A673 (cell line): ENCODE results near the gene SDHA.
"Not testable (repeated sequence)": the region's sequence is repeated elsewhere in the genome, so short reads cannot be mapped to it uniquely, and the experiment has no call there.

Source experiments
- EZH2 ChIP-seq: fragments of 200-600 bp; sonication (generic); IDR thresholded peaks from 2 replicates; pipeline ENCODE4 v1.6.1; 2017; ENCODE audit warnings: borderline replicate concordance, low read depth, mild to moderate bottlenecking, mixed read lengths, antibody characterized with exemption, low read length; ENCODE audit not compliant: poor library complexity, severe bottlenecking
- TF ChIP-seq, protein P1 (sequence below): fragments of 300-800, 200-600 bp; sonication (generic); conservative IDR thresholded peaks from 2 replicates; pipeline ENCODE4 v1.5.1; 2017; ENCODE audit warnings: low read depth, mild to moderate bottlenecking, antibody characterized with exemption, low read length, moderate library complexity, mixed read lengths

DNA sequence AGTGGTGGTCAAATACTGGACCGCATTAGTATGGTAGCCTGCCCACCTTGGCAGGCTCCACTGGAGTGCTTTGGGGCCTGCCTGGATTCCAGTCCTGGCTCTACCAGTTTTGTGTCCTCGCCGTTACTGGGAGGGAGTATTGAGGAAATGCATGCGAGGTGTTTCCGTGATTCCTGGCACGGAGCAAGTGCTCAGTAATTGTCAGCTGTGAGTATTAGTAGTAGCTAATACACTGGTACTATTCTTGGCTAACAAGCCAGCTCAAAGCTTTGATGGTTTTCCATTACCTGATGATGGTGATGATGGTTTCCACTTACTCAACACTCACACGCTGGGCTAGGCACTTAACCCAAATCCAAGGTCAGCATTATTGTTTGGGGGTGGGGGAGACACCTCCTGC lies 56.2 kb downstream of the SDHA start:
- not testable (repeated sequence) for TF ChIP-seq EZH2
- TF ChIP-seq, protein P1, sequence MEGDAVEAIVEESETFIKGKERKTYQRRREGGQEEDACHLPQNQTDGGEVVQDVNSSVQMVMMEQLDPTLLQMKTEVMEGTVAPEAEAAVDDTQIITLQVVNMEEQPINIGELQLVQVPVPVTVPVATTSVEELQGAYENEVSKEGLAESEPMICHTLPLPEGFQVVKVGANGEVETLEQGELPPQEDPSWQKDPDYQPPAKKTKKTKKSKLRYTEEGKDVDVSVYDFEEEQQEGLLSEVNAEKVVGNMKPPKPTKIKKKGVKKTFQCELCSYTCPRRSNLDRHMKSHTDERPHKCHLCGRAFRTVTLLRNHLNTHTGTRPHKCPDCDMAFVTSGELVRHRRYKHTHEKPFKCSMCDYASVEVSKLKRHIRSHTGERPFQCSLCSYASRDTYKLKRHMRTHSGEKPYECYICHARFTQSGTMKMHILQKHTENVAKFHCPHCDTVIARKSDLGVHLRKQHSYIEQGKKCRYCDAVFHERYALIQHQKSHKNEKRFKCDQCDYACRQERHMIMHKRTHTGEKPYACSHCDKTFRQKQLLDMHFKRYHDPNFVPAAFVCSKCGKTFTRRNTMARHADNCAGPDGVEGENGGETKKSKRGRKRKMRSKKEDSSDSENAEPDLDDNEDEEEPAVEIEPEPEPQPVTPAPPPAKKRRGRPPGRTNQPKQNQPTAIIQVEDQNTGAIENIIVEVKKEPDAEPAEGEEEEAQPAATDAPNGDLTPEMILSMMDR: not testable (repeated sequence)
